ENCODE results near the gene AFAP1L2. TPM values are rescaled to one million over a fixed set of nuclear protein-coding genes. Genes with fewer than 3 reads are reported as not detected.

The AFAP1L2 gene
- total and polyA plus RNA-seq, 9 of the 15 experiments (the other 6 are each of a cell fraction or from before 2014, with no cell fraction given): 0.07 TPM; not detected in 8

- no peak for TF ChIP-seq KLF13 (tag; IDR thresholded peaks at IDR 0.05; ENCODE audit: borderline replicate concordance, low read depth)
- TF ChIP-seq ZBTB40 (IDR thresholded peaks at IDR 0.05): no peak
- no peak for TF ChIP-seq ZBTB40 (CRISPR knock-in tag; IDR thresholded peaks at IDR 0.05)
Observed at GRCh38 chr10:114311023-114311422, 93.3 kb downstream of the AFAP1L2 start (continued).

All from K562 (cell line).